ENCODE data around the gene MBNL1.

- no peak for TF ChIP-seq CTCF (conservative IDR thresholded peaks at IDR 0.05 in 1 of 2, IDR thresholded peaks at IDR 0.05 in 1 of 2; ENCODE audit: extremely low read depth in 1 of 2, insufficient read depth in 1 of 2, low read depth in 1 of 2, low read length in 2 of 2)
- no peak for TF ChIP-seq EZH2 (IDR thresholded peaks at IDR 0.05; ENCODE audit: borderline replicate concordance, low read length)
Measured at GRCh38 chr3:152227027-152227426, 41.7 kb upstream of the MBNL1 start.

All from mammary epithelial cell (primary cell).